Type B pancreatic cell (in vitro differentiated cells): Measurements from ENCODE around the gene NAALADL1. TPM values are rescaled to one million over a fixed set of nuclear protein-coding genes. Genes with fewer than 3 reads are reported as not detected.

ENCODE experiments used
- DNase-seq: peaks from one replicate; pipeline ENCODE4 v3.0.0; 2021; ENCODE audit warnings: mixed read lengths; ENCODE audit not compliant: unreplicated experiment; ENCODE audit errors: extremely low spot score
- H3K27ac Mint-ChIP-seq: 2 replicates; pipeline ENCODE4 v1.8.0; 2021; ENCODE audit warnings: mild to moderate bottlenecking, mixed read lengths
- H3K27me3 Mint-ChIP-seq: 2 replicates; pipeline ENCODE4 v1.8.0; 2021; ENCODE audit warnings: mixed read lengths
- H3K36me3 Mint-ChIP-seq: 2 replicates; pipeline ENCODE4 v1.8.0; 2021; ENCODE audit warnings: mixed read lengths
- H3K4me1 Mint-ChIP-seq: one replicate; pipeline ENCODE4 v1.8.0; 2021; ENCODE audit warnings: mixed read lengths; ENCODE audit not compliant: unreplicated experiment
- H3K4me3 Mint-ChIP-seq: 2 replicates; pipeline ENCODE4 v1.8.0; 2021; ENCODE audit warnings: mild to moderate bottlenecking, mixed read lengths
- H3K9me3 Mint-ChIP-seq: 2 replicates; pipeline ENCODE4 v1.8.0; 2021; ENCODE audit warnings: mixed read lengths
- total RNA-seq: library from RNA; stranded (reverse); gene quantifications from 2 replicates; pipeline ENCODE4 v1.2.1, GENCODE V29; 2021; ENCODE audit warnings: low replicate concordance
- TF ChIP-seq, protein P1 (sequence below): fragments of 200-600 bp; sonication (generic); conservative IDR thresholded peaks from 2 replicates; pipeline ENCODE4 v1.5.0; 2021; ENCODE audit warnings: antibody characterized with exemption, mild to moderate bottlenecking

Gene NAALADL1
- total RNA-seq, 1 donor from 2014 or later, result 1.2 TPM

GRCh38 chr11:65103476-65103875 is 45.1 kb upstream of the NAALADL1 start:
- no peaks in the 10 kb centered on the region for H3K27me3 Mint-ChIP-seq
- H3K9me3 Mint-ChIP-seq, result no peaks in the 10 kb centered on the region
- no peaks in the 10 kb centered on the region for H3K4me1 Mint-ChIP-seq
- no peak overlapping the region for H3K4me3 Mint-ChIP-seq
- H3K36me3 Mint-ChIP-seq, result no peaks in the 10 kb centered on the region
- no peak for DNase-seq
- H3K27ac Mint-ChIP-seq, result no peak overlapping the region
- TF ChIP-seq, protein P1, sequence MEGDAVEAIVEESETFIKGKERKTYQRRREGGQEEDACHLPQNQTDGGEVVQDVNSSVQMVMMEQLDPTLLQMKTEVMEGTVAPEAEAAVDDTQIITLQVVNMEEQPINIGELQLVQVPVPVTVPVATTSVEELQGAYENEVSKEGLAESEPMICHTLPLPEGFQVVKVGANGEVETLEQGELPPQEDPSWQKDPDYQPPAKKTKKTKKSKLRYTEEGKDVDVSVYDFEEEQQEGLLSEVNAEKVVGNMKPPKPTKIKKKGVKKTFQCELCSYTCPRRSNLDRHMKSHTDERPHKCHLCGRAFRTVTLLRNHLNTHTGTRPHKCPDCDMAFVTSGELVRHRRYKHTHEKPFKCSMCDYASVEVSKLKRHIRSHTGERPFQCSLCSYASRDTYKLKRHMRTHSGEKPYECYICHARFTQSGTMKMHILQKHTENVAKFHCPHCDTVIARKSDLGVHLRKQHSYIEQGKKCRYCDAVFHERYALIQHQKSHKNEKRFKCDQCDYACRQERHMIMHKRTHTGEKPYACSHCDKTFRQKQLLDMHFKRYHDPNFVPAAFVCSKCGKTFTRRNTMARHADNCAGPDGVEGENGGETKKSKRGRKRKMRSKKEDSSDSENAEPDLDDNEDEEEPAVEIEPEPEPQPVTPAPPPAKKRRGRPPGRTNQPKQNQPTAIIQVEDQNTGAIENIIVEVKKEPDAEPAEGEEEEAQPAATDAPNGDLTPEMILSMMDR, result no peak

DNA sequence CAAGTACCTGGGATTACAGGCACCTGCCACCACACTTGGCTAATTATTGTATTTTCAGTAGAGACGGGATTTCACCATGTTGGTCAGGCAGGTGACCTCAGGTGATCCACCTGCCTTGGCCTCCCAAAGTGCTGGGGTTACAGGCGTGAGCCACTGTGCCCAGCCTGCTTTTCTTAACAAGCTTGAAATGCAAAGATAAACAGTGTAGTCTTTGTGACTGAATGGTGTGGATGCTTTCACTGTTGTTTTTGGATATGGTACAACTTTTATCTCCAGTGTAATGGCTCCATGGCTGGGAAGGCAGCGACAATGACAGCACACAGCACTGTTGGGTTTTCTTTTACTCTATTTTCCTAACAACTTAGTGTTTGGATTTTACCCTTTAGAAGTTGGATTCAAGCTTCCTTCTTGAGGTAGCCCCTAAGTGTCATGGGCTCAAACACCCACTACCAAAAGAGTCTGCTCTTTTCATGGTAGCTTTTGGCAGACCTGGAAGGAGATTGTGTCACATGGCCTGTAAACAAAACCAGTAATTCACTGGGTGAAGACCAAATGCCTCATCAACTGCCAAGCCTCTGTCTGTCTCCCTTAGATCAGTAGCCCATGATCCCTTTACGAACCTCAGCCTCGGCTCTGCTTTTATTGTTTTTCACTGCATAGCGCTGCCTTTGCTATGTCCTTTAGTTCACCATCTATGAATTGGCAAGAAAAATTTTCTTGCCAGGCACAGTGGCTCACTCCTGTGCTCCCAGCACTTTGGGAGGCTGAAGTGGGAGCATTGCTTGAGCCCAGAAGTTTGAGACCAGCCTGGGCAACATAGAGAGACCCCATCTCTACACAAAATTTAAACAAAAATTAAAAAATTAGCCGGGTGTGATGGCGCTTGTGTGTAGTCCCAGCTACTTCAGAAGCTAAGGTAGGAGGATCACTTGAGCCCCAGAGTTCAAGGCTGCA is 44.1 kb upstream of the NAALADL1 start:
- no peak overlapping the region for H3K27ac Mint-ChIP-seq
- DNase-seq, result no peak
- TF ChIP-seq, protein P1, result no peak
- H3K27me3 Mint-ChIP-seq, result no peaks in the 10 kb centered on the region
- no peak overlapping the region for H3K4me3 Mint-ChIP-seq
- no peaks in the 10 kb centered on the region for H3K36me3 Mint-ChIP-seq
- no peaks in the 10 kb centered on the region for H3K9me3 Mint-ChIP-seq
- no peaks in the 10 kb centered on the region for H3K4me1 Mint-ChIP-seq

GRCh38 chr11:65100674-65101350 is 42.5 kb upstream of the NAALADL1 start:
- peak overlapping the region; percentile 68 for H3K27ac Mint-ChIP-seq
- peak overlapping the region; percentile 11 for H3K4me3 Mint-ChIP-seq
- H3K9me3 Mint-ChIP-seq, result no peaks in the 10 kb centered on the region
- TF ChIP-seq, protein P1, result peak; percentile 51
- peaks cover 2% of the 10 kb centered on the region for H3K4me1 Mint-ChIP-seq
- no peaks in the 10 kb centered on the region for H3K36me3 Mint-ChIP-seq
- no peak for DNase-seq
- no peaks in the 10 kb centered on the region for H3K27me3 Mint-ChIP-seq

GRCh38 chr11:65096926-65097325 is 38.6 kb upstream of the NAALADL1 start:
- no peaks in the 10 kb centered on the region for H3K9me3 Mint-ChIP-seq
- peak overlapping the region; percentile 95 for H3K4me3 Mint-ChIP-seq
- DNase-seq, result no peak
- H3K4me1 Mint-ChIP-seq, result peaks cover 9% of the 10 kb centered on the region
- TF ChIP-seq, protein P1, result no peak
- peak overlapping the region; percentile 90 for H3K27ac Mint-ChIP-seq
- no peaks in the 10 kb centered on the region for H3K36me3 Mint-ChIP-seq
- H3K27me3 Mint-ChIP-seq, result no peaks in the 10 kb centered on the region

DNA sequence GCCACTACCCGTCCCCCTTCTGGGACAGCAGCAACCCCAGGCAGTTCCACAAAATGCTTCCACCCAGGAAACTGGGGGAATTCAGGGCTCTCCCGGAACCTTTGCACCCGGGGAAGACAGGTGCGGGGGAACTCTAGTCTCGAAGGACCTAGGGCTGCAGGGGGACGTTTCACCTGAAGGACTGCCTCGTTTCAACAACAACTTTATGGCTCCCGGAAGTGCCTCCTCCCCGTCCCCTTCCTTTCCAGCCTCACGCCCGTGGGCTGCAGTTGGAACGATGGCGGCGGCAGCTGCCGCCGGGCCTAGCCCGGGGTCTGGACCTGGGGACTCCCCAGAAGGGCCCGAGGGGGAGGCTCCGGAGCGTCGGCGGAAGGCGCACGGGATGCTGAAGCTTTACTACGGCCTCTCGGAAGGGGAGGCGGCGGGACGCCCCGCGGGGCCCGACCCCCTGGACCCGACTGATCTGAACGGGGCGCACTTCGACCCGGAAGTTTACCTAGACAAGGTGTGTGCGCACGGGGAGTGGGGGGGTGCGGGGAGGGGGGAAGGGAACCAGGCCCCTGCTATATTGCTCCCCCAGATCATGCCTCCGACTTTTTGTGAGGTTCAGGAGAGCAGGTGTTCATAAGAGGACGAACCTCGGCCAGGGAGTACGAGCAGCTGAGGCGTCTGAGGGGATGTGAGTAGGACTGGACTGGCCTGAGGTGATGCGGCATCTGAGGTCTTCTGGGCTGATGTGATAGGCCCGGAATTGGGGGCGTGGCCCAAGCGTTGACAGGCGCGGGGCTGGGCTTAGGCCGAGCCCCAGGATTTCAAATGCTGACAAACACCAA is 37.8 kb upstream of the NAALADL1 start, which contains the start of gene VPS51:
Gene VPS51 (plus strand): TSS at position 241 of the 833 bp plus-strand sequence. CDS start 37 bp downstream, at position 278.
- peak within 1 kb of the TSS; percentile 90 for H3K27ac Mint-ChIP-seq
- no peaks in the 10 kb centered on the region for H3K9me3 Mint-ChIP-seq
- H3K36me3 Mint-ChIP-seq, result no peaks in the 10 kb centered on the region
- no peak for DNase-seq
- H3K4me1 Mint-ChIP-seq, result peaks cover 9% of the 10 kb centered on the region
- H3K27me3 Mint-ChIP-seq, result no peaks in the 10 kb centered on the region
- TF ChIP-seq, protein P1, result no peak
- H3K4me3 Mint-ChIP-seq, result peak within 1 kb of the TSS; percentile 95
